Urinary bladder (tissue), 4 donors: Measurements from ENCODE around the gene SNX32. TPM values are rescaled to one million over a fixed set of nuclear protein-coding genes. Genes with fewer than 3 reads are reported as not detected.

Source experiments
- DNase-seq: peaks from one replicate; pipeline ENCODE4 v3.0.0-alpha.2; 2015; ENCODE audit errors: extremely low spot score
- H3K27ac ChIP-seq: one replicate; pipeline ENCODE4 v1.5.1; 2013; ENCODE audit warnings: low read depth, mild to moderate bottlenecking, moderate library complexity
- H3K36me3 ChIP-seq: one replicate; pipeline ENCODE4 v1.6.1; 2013; ENCODE audit warnings: mild to moderate bottlenecking, moderate library complexity; ENCODE audit not compliant: insufficient read depth
- H3K4me1 ChIP-seq: one replicate; pipeline ENCODE4 v1.6.1; 2013; ENCODE audit warnings: mild to moderate bottlenecking, moderate library complexity; ENCODE audit not compliant: insufficient read depth
- H3K4me3 ChIP-seq: one replicate; pipeline ENCODE4 v1.5.1; 2013; ENCODE audit warnings: low read depth, low read length
- WGBS: extraction: QIAGEN DNeasy Blood & Tissue Kit; methylation state at CpG from one replicate; pipeline ENCODE4 v1.1.7; 2013; 5-methylcytosine and 5-hydroxymethylcytosine counted together
- polyA plus RNA-seq: library from polyadenylated mRNA; stranded (reverse); fragments of 200-250 nt; gene quantifications from one replicate; pipeline ENCODE4 v1.2.3, GENCODE V29; 2013
- total RNA-seq: library from RNA; depleted of rRNA; stranded (reverse); fragments of >200 nt; gene quantifications from one replicate; pipeline ENCODE4 v1.2.3, GENCODE V29; 2014
- donor health status: healthy with polysubstance abuse.
- donor health status: healthy.

The SNX32 gene
- total and polyA plus RNA-seq, 2 donors = 0.85 to 2.0 TPM

DNA sequence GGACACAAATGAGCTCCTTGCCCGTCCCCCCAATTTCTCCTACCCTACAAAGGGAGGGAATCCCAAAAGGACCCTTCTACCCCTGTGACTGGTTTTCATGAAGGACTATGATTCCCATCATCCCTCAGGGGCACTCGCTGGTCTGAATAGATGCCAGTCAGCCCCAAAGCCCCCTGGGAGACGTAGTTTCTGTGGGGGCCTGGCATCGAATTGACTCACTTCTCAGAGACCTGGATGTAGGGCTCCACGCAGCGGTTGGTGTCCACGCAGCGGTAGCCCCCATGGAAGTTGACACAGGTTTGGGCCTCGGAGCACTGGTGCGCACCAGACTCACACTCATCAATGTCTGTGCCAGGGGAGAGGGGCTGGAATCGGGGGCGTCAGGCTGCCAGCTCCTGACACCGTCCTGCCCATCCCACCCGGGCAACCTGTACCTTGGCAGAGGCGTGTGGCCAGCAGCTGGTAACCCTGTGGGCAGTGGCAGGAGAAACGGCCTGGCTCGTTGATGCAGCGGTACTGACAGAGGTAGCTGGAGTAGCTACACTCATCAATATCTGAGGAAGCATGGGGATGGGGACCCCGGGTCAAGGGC lies 34.4 kb downstream of the SNX32 start:
- DNase-seq = no peak
- Histone ChIP-seq H3K4me3 (no peak overlapping the region), H3K27ac (no peak overlapping the region), H3K4me1 (peaks cover 4% of the 10 kb centered on the region), H3K36me3 (no peaks in the 10 kb centered on the region)
- 82% methylated on average over 19 of the region's 19 CpGs for WGBS

DNA sequence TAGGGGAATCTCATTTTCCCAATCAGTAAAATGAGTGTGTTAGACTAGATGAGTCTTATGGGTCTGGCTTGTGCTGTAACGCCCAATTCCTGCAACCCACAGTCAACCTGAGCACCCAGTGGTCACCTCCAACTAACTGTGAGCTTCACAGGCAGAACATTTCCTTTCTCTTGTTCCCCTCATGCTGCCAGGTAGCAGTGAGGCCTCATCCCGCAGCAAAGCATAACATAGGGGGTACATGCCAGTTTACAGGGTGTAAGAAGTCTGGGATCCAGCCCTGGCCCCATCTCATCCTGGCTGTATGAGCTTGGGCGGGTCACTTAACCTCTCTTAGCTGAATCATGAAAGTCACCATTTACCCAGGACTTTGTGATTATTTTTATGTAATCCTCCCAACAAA lies 35.1 kb downstream of the SNX32 start:
- DNase-seq = no peak
- Histone ChIP-seq H3K4me1 (peaks cover 4% of the 10 kb centered on the region), H3K36me3 (no peaks in the 10 kb centered on the region), H3K27ac (no peak overlapping the region), H3K4me3 (no peak overlapping the region)
- 96% methylated on average over 3 of the region's 3 CpGs for WGBS

DNA sequence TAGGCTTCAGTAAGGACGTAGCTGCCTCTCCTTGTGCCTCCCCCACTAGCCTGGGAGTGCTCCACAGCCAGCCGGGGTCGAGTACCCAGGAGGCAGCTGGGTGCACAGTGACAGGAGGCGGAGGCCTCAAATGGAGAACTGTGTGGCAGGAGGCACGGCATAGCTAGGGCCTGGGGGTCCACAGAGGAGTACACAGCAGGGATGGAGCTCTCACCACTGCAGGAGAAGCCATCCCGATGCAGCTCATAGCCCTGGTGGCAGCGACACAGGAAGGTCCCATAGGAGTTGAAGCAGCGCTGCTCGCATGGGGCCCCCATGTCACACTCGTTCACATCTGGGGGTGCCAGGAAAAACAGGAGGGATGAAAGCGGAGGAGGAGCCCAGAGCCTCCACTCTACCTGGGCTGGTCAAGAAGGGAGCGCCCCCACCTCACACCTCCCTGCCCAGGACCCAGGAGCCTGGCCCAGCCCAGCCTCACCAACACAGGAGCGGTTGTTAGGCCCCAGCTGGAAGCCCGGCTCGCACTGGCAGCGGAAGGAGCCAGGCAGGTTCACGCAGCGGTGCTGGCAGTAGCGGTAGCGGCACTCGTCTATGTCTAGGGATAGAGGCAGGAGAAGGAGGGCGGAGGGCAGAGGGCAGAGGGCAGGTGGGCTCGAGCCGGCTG lies 36.0 kb downstream of the SNX32 start:
- H3K27ac ChIP-seq = no peak overlapping the region
- 86% methylated on average over 24 of the region's 24 CpGs for WGBS
- no peak for DNase-seq
- H3K4me3 ChIP-seq = no peak overlapping the region
- H3K4me1 ChIP-seq = peaks cover 4% of the 10 kb centered on the region
- no peaks in the 10 kb centered on the region for H3K36me3 ChIP-seq

DNA sequence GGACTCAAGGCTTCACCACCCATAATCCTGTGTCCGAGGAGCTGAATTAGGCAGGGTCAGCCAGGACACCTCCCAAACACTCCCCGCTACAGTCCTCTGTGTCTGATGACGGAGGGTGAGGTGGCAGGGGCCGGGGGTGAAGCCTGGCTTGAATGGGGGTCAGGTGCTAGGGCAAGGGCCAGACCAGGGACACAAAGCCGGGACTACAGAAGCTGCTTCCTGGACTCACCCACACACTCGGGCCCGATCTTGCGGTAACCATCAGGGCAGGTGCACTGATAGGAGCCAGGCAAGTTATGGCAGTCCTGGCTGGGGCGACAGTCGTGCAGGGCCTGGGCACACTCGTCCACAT lies 36.5 kb downstream of the SNX32 start:
- Histone ChIP-seq H3K4me3 (no peak overlapping the region), H3K4me1 (peaks cover 4% of the 10 kb centered on the region), H3K27ac (no peak overlapping the region), H3K36me3 (no peaks in the 10 kb centered on the region)
- WGBS = 82% methylated on average over 11 of the region's 11 CpGs
- no peak for DNase-seq

DNA sequence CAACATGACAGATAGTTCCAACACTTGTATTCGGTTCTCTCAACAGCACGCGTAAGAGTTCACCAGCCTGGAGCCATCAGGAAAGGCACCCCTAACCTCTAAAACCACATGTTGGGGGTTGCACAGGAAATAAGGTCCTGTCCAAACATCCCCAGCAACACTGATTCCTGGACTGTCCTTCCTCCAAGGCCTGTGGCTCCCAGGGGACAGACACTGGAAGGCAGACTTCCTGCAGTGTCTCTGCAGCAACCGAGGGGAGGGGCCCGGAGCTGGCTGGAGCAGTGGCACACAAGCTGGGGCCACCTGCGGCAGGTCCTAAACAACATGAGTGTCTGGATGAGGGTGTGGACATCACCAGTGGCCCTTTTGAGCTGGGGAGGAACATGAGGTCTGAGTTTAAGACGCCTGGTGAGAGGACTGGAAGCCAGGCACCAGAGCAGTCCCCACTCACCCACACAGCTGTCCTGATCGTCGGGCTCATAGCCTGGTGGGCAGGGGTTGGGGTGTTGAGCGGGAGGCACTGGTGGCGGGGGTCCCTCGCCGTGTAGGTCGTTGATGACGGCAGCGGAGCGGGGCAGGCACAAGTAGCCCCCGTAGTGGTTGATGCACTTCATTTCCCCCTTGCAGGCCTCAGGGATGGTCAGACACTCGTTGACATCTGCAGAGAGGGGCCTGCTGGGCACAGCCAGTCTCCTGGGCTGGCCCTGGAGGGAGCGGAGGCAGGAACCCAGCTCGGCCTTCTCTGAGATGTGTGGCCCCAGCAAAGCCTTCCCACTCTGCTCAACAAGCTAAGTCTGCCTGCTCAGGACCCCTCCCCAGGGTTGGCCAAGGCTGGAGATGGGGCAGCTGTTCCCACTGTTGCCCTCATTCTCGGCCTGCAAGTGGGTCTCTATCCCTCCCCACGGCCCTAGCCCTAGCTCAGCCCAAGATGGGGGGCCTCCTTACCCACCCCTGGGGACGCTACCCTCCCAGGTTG lies 37.2 kb downstream of the SNX32 start:
- H3K27ac ChIP-seq = no peak overlapping the region
- H3K4me3 ChIP-seq = no peak overlapping the region
- WGBS = 66% methylated on average over 24 of the region's 24 CpGs
- no peaks in the 10 kb centered on the region for H3K36me3 ChIP-seq
- DNase-seq = no peak
- peaks cover 4% of the 10 kb centered on the region for H3K4me1 ChIP-seq

DNA sequence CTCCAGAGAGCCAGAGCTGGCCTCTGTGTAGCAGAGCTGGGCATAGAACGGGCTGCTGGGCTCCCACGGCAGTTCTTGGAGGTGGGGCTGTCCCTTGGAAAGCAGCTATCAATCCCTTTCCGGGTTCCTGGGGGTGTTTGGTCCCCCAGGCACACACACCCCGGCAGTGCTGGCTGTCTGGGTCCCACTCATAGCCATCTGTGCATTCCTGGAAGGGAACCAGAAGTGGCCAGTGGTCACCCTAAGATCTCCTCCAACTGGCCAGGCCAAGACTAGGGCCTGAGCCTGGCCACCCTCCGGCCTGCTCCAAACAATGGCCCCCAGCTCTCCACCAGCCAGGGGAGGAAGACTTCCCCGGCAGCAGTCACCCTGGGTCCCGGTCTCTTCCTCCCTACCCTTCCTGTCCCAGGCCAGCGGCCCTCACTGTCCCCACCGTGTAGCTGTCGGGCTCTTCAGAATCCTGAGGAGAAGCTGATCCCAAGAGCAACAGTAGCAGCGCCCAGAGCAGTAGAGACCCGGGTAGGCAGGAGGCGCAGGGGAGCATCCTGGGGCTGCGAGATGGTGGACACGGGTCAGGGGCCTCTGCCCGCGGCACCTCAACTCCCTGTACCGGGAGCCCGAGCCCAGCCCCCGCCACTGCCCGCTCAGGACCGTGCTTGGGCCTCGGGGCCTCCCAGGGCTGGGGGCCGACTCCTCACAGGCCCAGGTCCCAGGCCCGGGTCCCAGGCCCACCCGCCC lies 38.2 kb downstream of the SNX32 start:
- DNase-seq = no peak
- peak overlapping the region; percentile 61 for H3K4me3 ChIP-seq
- 19% methylated on average over 26 of the region's 26 CpGs for WGBS
- H3K27ac ChIP-seq = peak overlapping the region; percentile 84
- H3K4me1 ChIP-seq = peaks cover 4% of the 10 kb centered on the region
- no peaks in the 10 kb centered on the region for H3K36me3 ChIP-seq

DNA sequence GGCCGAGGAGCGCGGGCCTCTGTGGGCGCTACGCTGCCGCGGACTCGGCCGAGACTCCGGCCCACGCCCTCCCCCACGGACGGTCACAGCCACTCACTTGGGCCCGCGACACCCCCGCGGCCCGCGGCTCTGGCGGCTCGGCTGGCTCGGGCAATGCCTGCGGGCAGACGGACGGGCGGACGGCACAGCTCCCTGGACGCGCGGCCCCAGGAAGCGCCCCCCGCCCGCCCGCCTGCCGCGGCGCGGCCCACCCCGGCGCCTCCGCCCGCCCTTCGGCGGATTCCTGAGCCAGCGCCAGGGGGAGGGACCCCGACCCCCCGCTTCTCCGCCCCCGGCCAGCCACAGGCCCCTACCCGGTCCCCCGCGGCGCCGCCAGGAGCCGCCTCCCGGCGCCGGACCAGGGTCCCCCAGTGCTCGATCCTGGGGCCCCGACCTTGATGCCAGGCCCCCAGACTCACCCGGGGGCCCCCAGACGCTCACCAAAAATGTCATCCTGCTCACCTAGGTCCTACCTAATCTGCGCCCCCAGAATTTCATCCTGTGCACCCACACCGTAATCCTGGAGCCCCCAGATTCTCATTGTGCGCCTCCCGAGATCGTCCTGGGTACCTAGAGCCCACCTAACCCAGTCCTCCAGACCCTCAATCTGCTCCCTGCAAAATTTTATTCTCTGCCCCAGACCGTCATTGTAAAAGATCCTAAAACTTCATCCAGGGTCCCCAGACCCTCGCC lies 39.0 kb downstream of the SNX32 start, which contains the start of gene EFEMP2:
Gene EFEMP2 (minus strand): TSS at position 215 of the 732 bp plus-strand sequence. CDS start 446 bp downstream, outside the sequence.
- no peak for DNase-seq
- WGBS = 3% methylated on average over 67 of the region's 69 CpGs
- peaks cover 4% of the 10 kb centered on the region for H3K4me1 ChIP-seq
- H3K4me3 ChIP-seq = peak within 1 kb of the TSS; percentile 61
- peak within 1 kb of the TSS; percentile 91 for H3K27ac ChIP-seq
- H3K36me3 ChIP-seq = no peaks in the 10 kb centered on the region

DNA sequence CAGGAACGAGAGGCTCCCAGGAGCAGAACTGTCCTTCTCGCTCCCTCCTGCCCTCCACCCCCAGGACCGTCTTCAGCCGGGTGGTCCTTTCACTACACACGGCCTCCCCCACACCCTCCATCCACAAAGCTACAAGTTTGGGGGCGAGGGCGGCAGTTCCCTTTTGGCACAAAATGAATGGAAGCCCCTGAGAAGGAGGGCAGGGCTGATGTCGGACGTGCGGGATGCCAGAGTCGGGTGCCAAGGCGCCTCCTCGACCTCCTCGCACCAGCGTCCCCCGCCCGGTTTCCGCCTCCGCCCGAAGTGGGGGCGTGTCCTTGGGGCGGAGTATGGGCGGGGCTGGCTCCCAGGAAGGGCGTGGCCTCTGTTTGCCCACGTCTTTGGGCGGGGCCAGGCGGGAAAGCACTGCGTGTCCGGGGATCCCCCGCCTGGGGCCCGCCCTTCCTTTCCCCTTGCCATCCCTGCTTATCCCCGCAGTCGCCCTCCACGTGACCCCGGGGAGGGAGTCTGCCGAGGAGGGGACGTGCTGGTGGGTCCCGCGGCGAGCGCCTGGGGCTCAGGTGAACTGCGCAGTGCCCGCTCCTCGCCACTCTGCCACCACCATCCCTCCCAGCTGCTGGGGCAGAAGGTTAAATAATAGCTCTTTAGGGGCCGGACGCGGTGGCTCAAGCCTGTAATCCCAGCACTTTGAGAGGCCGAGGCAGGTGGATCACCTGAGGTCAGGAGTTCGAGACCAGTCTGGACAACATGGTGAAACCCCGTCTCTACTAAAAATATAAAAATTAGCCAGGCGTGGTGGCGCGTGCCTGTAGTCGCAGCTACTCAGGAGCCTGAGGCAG lies 39.8 kb downstream of the SNX32 start:
- DNase-seq = no peak
- Histone ChIP-seq H3K36me3 (no peaks in the 10 kb centered on the region), H3K4me3 (peak overlapping the region; percentile 61), H3K27ac (peak overlapping the region; percentile 78), H3K4me1 (peaks cover 4% of the 10 kb centered on the region)
- WGBS = 8% methylated on average over 54 of the region's 54 CpGs

DNA sequence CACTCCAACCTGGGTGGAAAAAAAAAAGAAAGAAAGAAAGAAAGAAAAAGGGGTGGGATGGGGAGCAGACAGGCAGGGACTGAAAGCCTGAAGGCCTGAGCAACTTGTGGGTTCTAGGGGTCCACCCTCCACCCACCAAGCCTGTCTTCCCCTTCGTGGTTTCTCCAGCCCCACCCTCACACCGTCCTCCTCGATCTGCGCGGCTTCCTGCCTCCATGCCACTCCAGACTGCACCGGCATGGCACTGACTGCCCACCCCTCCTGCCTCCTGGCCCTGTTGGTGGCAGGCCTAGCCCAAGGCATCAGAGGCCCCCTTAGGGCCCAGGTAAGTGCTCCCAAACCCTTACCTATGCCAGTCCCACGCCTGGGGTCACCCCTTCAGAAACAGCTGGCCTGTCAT lies 45.9 kb downstream of the SNX32 start, which contains the start of gene CTSW:
Gene CTSW (plus strand): TSS at position 221 of the 400 bp plus-strand sequence. CDS start 18 bp downstream, at position 239.
- H3K36me3 ChIP-seq = no peaks in the 10 kb centered on the region
- 56% methylated on average over 7 of the region's 7 CpGs for WGBS
- no peaks in the 10 kb centered on the region for H3K4me1 ChIP-seq
- no peak for DNase-seq
- peak within 1 kb of the TSS; percentile 10 for H3K4me3 ChIP-seq
- H3K27ac ChIP-seq = no peak within 1 kb of the TSS

DNA sequence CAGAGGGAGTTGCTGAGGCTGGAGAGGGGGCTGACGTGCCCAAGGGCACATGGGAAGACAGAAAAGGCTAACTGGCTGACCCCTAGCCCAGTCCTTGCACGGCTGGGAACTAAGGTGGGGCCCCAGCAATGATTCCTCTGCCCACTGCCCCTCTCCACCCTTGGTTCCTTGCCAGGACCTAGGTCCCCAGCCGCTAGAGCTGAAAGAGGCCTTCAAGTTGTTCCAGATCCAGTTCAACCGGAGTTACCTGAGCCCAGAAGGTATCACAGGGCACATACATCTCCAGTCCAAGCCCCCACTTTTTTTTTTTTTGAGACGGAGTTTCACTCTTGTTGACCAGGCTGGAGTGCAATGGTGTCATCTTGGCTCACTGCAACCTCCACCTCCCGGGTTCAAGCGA lies 46.3 kb downstream of the SNX32 start:
- no peaks in the 10 kb centered on the region for H3K4me1 ChIP-seq
- WGBS = 68% methylated on average over 7 of the region's 7 CpGs
- H3K4me3 ChIP-seq = peak overlapping the region; percentile 10
- H3K36me3 ChIP-seq = no peaks in the 10 kb centered on the region
- no peak overlapping the region for H3K27ac ChIP-seq
- no peak for DNase-seq

DNA sequence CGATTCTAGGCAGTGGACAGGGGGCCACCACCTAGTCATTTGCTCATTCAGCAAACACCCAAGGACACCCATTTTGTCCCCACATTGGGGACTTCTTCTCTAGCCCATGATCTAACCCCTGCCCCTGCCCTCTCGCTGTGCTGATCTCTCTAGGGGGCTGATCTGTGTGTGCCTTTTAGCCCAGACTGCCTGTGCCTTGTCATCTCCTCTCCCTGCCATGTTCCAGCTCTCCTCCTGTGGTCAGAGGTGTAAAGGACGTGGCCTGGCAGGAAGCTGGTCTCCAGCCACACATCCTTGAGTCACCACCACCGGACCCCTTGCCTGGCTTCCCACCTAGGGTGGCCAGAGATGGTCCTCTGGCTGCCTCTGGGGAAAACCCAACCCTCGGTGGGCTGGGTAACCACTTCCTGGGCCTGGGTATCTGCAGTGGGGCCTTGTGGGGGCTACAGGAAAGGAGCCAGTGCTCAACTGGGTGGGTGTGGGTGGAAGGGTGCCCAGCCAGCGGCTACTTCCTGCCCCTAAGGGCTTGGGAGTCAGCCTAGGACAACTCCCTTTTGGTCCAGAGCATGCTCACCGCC lies 47.2 kb downstream of the SNX32 start:
- no peak overlapping the region for H3K27ac ChIP-seq
- no peak overlapping the region for H3K4me3 ChIP-seq
- no peak for DNase-seq
- WGBS = 73% methylated on average over 7 of the region's 7 CpGs
- H3K4me1 ChIP-seq = no peaks in the 10 kb centered on the region
- no peaks in the 10 kb centered on the region for H3K36me3 ChIP-seq
